ENCODE measurements around the gene SNX21.
"Not testable (repeated sequence)": the region's sequence is repeated elsewhere in the genome, so short reads cannot be mapped to it uniquely, and the experiment has no call there.

The SNX21 gene, protein sequence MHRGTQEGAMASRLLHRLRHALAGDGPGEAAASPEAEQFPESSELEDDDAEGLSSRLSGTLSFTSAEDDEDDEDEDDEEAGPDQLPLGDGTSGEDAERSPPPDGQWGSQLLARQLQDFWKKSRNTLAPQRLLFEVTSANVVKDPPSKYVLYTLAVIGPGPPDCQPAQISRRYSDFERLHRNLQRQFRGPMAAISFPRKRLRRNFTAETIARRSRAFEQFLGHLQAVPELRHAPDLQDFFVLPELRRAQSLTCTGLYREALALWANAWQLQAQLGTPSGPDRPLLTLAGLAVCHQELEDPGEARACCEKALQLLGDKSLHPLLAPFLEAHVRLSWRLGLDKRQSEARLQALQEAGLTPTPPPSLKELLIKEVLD

DNA sequence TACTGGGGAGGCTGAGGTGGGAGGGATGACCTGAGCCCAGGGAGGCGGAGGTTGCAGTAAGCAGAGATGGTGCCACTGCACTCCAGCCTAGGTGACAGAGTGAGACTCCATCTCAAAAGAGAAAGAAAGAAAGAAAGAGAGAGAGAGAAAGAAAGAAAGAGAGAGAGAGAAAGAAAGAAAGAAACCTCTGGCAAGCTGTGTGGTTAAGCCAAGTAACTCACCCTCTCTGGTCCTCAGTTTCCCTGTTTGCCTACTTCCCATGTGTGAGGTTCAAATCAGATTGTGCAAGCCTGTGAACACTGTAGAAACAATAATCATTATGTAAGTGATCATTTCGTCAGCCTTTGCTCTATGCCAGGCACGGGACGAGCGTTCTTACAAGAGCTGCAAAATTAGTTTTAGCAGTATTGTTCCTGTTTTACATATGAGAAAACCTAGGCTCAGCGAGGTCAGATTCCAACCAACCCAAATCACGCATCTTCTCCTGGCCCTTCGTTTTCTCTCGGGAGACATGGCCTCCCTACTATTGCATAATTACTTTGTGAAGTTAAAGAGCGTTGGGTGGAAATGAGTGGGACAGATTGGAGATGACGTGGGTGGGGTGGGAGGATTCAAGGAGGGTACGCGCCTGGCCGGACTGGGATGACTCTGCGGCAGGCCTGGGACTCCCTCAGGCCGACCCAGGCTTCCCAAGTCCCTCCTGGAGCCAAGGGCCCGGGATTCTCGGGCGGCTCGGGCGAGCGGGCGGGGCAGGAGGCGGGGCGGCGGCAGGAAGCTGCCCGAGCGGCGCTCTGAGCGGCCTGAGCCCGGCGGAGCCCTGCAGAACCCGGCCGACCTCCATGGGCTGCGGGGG lies at the start of gene SNX21:
Gene SNX21 (plus strand): TSS at position 770 of the 853 bp plus-strand sequence. CDS start 121 bp downstream, outside the sequence.
- DNase-seq: no peak

DNA sequence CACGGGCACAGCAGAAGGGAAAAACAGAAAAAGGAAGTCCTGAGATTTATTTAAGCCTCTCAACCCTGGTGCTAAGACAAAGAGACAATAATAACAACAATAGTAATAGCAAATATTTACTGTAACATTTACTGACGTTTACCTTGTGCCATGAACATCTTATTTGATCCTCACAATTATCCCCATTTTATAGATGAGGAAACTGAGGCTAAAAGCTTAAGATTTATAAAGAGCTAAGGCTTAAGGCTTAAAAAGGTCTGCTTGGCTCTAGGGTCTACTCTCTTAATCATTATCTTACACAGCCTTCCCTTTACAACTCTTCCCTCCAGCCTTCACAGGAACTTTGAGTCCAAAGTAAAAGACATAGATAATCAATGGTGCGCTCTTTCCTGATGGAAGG lies 45.2 kb upstream of the SNX21 start:
- DNase-seq: no peak

DNA sequence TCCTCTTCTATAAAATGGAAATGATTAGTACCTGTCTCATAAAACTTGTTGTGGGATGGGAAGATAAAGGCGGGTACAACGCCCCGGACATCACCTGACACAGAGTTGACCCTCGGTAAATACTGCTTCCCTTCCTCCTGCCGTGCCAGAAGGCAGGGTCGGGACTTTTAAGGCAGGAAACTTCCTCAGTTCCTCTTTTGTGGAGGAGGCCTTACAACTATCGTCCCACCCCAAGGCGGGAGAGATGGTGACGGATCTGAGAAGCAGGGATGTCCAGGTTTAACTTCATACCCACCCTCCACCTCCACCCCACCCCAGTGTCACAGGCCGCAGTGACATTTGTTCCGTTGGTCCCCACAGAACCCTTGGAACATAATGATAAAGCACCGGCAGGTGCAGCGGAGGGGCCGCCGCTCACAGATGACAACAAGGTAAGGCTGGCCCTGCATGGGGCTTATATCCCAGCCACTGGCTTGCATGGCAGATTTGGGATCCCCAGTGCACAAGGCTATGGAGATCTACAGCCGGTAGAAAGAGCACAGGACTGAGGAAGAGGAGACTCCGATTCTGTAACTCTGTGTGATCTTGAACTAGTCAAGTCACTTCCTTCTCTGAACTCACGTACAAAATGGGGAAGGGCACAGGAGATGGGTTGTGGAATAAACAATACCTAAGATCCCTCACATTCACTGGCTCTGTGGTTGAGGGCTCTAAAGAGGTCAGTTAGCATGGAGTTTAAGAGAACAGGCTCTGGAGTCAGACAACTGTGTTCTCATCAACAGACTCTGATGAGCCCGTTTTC lies 41.1 kb upstream of the SNX21 start:
- DNase-seq: no peak

DNA sequence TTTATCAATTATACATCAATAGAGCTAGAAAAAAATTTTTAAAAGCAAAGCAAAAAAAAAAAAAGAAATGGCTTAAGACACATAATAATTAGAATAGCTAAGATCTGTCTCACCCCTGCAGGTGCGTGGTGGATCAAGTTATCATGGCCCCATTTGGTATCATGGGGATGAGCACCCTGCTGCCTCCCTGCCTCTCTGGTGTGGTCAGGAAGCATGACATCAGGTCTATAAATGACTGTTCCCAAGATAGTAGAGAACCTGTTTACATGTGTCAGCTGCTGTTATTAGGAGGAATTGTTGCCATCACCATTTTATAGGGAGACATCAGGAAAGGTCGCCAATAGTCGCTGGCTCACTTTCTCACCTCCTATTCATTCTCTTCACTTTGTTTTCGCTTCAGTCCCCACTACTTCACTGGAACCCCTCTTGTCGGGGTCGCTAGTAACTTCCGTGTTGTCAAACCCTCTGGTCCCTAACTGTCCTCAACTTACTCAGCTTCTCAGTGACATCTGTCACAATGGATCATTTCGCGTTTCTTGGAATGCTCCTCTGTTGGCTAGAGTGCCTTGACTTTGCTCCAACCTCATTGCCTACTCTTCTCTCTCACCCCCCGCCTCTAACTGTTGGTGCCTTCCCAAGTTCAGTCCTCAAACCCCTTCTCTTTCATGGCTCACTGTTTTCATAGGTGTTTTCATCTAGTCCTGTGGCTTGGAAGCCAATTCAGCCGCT lies 37.1 kb upstream of the SNX21 start:
- no peak for DNase-seq

DNA sequence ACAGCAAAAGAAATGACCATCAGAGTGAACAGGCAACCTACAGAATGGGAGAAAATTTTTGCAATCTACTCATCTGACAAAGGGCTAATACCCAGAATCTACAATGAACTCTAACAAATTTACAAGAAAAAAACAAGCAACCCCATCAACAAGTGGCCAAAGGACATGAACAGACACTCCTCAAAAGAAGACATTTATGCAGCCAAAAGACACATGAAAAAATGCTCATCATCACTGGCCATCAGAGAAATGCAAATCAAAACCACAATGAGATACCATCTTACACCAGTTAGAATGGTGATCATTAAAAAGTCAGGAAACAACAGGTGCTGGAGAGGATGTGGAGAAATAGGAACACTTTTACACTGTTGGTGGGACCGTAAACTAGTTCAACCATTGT lies 36.1 kb upstream of the SNX21 start:
- not testable (repeated sequence) for DNase-seq

DNA sequence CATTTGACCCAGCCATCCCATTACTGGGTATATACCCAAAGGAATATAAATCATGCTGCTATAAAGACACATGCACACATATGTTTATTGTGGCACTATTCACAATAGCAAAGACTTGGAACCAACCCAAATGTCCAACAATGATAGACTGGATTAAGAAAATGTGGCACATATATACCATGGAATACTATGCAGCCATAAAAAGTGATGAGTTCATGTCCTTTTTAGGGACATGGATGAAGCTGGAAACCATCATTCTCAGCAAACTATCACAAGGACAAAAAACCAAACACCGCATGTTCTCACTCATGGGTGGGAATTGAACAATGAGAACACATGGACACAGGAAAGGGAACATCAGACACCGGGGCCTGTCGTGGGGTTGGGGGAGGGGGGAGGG lies 35.6 kb upstream of the SNX21 start:
- DNase-seq: not testable (repeated sequence)

DNA sequence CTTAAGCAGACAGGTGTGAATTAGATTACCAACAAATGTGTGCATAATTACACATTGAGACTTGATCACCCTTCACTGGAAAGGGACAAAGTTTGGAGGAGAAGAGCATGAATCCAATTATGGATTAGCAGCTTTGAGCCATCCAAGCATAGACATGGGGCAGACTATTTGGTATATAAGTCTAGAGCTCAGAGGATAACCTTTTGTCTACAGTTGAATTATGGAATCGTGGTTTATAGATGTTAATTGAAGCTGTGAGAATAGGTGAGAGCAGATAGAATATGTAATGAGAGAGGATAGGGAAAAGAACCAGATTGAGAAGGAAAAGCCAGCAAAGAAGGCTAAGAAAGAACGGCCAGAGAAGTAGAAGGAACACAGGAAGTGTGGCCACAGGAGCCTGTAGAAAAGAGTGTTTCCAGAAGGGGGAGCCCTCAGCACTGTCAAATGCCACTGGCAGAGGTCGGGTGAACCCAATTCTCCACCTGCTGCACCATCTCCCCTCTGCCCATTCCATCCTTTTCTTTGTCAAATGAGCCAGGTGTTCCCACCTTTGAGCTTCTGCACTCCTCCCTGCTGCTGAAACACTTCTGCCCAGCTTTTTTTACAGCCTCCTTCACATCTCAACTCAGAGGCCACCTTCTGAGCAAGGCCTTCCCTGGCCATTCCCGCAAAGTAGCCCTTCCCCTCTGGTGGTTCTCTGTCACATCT lies 34.5 kb upstream of the SNX21 start:
- peak; percentile 3 for DNase-seq

DNA sequence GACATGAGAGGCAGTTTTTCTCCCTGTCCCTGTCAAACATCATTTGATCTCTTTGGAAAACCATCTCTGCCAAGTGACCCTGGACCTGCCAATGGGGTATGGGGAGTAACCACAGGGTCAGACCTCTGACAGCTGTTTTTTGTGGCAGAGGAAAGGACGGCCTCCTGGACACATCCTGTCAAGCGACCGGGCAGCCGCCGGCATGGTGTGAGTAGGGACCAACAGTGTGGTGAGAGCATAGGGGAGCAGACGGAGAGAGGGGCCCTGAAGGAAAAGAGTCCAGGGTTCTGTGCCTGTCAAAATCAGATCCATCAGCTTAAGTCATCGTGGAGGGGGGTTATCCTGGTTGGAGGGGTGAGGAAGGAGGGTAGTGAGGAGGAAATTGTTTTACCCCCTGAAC lies 31.7 kb upstream of the SNX21 start:
- no peak for DNase-seq

DNA sequence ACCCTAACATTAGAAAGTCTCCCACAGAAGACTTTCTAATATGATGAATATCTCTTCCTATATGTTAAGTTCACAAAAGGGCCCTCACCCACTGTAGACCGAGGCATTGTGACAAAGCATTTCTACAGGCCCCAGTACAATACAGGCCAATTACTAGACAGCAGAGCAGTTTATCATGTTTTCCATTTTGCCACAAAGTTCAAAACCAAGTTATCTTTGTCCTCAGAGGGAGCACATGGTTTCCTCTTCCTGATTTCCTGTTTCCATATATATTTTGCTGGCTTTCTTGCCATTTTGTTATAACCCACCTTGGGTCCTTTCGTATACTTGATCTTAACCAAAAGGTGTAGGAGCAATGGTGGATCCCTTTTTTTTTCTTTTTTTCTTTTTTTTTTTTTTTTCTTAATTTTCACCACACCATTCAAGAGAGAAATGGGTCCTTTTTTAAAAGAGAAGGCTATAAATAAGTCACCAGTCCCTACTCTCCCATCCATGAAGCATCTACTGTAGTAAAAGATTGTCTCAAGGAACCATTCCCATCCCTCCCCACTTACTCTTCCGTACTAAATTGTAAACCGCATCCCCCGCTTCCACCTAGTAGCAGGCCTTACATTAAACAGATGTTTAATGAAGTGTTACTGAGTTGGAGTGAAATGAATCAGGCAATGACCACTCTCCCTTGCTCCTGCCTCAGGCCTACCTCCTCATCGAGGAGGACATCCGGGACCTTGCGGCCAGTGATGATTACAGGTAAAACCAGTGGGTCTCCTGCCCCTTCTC lies 23.2 kb upstream of the SNX21 start:
- DNase-seq: no peak

DNA sequence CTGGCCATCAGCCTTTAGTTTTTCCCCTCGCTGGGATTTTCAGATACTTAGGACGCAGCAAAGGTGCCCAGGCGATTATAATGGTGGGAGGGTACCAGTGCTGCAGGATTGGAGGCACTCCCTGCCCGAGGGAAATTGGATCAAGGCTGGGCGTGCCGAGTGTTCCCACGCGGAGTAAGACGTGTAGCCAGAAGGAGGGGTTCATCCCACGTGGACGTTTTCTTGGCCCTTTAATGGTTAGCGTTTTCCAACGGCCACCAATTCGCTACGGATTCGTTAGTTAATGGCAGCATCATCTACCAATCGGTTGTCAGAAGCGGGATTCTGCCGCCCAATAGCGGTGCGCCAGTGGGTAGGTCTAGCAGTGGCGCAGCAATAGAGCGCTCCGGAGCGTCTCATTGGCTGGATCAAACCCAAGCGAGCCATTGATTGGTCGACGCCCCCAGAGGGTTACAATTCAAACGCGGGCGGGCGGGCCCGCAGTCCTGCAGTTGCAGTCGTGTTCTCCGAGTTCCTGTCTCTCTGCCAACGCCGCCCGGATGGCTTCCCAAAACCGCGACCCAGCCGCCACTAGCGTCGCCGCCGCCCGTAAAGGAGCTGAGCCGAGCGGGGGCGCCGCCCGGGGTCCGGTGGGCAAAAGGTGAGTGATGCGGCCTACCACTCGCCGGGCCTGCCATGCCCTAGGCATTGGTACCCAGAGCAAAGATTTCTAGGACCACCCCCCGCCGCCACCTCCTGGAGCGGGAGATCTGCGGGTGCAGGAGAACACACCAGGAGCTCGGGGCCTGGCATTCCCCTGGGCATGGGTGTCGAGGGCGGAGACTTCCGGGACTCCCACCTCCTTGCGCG lies 21.2 kb upstream of the SNX21 start, which contains the start of gene UBE2C:
Gene UBE2C (plus strand): TSS at position 488 of the 849 bp plus-strand sequence. CDS start 52 bp downstream, at position 540.
- peak; percentile 91 for DNase-seq

DNA sequence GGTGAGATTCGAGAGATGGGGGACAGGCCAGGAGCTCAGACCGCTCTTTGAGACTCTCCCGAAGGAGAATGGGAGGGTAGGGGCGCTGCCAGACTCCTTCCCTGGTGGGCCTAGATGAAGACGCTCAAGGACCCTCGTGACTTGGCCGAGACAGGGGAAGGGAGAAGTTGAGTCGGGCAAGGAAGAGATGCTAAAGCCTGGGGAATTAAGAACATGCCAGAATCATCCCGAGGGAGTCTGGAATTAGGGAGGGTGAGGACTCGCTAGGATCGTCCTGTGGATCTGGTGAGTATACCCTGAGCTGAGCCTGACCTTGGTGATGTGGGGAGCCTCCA lies 20.6 kb upstream of the SNX21 start:
- no peak for DNase-seq

DNA sequence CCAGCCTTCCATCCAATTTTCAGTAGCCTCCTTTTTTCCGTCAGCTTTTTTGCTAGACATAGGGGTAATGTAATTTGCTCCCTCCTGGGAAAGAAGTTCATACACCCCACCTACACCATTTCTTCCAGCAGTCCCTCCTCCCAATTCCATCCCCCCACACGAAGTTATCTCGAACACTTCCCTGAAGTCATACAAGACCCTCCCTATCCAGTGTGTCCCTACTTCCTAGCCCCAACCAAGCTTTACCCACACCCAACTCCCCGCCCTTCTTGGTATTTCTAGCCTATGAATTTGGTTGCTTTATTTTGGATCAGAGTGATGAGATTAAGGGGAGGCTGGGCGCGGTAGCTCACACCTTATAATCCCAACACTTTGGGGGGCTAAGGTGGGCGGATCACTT lies 20.1 kb upstream of the SNX21 start:
- DNase-seq: no peak

DNA sequence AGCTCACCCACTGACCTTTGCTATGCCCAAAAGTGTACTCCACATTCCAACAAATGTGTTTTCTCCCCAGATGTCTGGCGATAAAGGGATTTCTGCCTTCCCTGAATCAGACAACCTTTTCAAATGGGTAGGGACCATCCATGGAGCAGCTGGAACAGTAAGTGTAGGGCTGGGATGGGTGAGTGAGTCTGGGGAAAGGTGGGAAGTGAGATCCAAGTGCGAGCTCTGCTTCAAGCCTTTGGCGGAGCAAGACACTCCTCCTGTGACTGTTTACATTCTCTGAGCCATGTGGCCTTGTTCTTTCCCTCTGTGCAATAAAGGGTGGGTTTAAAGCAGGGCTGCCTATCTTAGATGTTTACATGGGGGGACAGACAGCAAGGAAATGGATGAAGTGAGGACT lies 19.3 kb upstream of the SNX21 start:
- DNase-seq: no peak

DNA sequence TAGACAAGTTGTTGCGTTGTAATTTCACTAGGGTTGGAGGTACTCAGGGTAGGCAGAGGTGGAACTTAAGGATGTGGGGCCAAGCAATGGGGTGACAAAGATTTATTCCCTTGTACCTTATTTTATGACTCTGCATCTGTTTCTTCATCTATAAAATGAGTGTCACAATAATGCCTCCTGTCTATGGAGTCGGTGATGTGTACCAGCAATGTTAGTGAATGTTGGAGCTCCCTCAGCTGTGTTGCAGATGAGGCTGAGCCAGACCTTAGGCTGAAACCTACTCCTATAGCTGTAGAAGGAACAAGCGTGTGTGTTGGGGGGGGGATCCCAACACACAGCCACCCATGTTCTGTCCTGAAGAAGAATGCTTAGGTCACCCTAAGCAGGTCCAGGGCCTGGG lies 16.6 kb upstream of the SNX21 start:
- DNase-seq: no peak

DNA sequence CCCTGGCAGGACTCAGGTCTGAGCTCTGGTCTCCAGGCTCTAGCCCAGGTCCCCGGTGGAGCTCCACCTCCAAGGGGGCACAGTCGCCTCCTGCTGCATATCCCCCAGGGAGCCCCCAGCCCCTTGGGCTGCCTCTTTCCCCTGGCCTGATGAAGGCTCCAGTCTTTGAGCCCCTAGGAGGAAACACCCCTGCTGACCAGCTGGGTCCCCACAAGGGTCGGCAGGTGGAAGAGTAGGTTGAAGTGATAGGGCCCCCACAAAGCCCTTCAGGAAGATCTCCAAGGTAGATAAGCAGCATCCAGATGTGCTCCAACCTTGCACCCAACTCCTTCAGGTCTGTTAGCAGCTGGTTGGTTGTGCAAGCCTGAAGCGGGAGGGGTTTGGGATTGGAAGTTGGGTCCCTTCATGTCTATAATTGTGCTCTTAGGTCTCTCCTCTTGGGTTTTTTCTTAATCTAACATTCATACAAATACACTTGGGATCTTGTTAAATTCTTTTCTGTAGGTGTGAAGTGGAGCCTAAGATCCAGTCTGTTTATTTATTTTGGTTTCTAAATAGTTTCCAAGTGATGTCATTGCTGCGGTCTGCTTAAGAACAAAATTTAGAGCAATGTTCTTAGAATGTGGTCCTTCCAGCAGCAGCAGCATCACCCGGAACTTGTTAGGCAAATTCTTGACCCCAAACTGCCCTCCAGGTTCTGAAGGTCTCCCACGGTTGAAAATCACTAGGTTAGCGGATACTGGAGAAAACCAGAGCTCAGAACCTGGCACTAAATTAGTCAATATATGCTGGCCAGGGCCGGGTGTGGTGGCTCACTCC lies 16.0 kb upstream of the SNX21 start:
- no peak for DNase-seq

DNA sequence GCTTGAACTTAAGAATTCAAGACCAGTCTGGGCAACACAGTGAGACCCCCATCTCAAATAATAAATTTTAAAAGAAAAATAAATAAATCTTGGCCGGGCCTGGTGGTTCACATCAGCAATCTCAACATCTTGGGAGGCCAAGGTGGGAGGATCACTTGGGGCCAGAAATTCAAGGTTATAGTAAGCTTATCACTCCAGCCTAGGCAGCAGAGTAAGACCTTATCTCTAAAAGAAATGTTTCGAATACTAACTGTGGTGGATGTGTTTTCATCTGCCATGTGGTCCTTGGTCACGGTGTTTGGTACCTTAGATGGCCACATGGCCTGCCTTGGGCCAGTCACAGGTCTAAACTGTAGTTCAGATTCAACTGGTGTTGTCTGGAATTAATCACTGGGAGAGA lies 15.4 kb upstream of the SNX21 start:
- DNase-seq: no peak

DNA sequence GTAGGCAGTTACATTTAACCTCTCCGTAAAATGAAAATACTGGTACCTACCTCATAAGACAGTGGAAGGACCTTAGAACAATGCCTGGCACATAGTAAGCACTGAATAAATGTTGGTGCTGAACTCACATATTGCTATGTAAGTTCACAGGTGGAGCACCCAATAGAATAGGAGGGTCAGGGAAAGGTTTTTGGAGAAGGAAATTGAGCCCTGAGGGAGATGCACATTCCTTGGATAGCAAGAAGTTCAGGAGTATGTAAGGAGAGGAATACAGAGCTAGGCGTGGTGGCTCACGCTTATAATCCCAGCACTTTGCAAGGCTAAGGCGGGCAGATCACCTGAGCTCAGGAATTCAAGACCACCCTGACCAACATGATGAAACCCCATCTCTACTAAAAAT lies 14.1 kb upstream of the SNX21 start:
- no peak for DNase-seq

DNA sequence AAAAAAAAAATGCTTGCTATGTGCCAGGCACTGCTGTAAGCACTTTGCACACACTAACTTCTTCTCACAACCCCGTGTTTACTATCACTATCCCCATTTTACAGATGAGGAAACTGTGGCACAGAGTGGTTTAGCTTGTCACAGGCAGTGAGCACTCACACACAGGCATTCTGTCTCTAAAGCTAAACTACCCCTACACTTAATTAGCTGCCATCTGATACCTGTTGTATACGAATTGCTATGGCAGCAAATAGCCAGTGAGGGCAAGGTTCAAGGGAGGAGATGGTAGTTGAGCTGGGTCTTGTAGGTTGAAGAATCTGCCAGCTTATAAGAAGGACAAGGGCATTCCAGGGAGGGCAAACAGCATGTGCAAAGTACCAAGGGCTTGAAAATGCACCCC lies 11.7 kb upstream of the SNX21 start:
- DNase-seq: no peak

DNA sequence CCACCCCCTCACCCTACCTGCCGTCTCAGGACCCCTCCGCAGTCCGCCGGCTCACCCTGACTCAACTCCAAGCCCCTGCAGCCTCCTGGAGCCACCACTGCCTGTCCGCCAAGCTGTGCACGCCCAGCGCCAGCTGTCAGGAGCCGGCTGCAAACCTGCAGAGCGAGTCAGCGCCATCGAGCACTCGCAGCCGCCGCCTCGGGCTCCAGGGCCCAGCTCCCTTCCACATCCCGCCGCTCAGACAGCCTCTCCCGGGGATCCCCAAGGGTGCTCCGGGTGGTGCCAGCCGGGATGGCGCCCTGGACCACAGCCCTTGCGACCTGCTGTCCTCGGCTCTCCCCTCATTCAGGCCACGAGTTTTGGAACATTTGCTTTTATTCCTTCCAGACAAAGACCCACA lies 10.7 kb upstream of the SNX21 start:
- DNase-seq: peak; percentile 20
